Measurements from ENCODE around the gene CASP1. TPM values are rescaled to one million over a fixed set of nuclear protein-coding genes. Genes with fewer than 3 reads are reported as not detected.
"Not testable (repeated sequence)": the region's sequence is repeated elsewhere in the genome, so short reads cannot be mapped to it uniquely, and the experiment has no call there.

Gene CASP1
- total RNA-seq (67.5 TPM), polyA plus RNA-seq (100 to 1,000 TPM; 104 to 208 (median 141) TPM)

DNA sequence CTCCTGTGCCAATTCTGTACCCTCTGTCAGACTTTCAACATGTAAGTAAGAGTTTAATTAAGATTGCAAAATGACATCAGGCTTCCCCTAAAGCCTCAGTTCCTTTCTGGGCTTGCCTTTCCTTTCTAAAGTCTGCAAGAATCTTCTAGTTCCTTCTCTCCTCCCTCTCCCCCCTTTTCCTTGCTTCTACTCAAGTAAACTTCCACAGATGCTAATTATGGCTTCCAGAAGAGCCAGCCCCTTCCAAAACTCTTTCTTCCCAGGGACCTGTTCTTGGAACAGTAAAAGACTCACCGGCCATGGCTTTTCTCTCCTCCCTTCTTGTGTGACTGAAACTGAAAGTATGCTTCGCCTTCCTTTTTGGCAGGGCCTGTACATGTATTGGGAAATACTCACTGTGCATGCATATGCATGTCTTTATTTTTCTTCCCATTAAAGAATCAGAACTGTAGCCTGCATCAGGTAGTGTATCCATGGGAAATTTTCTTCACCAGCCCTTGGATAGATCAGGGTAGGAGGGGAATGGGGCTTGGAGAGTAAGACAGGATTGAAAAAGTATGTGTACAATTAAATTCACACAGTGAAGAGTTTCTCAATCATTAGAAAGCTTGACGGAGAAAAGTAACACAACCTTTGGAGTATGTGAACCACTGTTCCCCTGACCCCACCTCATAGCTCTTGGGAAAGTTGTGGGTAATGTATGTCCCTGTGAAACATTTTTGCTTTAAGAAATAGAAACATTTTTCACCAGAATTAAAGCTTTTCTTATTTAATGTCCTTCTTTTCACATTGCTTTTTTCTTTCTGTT, at the start of gene CASP1:
CASP1 (minus strand) TSS at position 332 of the 808 bp plus-strand sequence; CDS start at position 301, 31 bp downstream.
- peak within 1 kb of the TSS; percentile 96 for H3K4me3 ChIP-seq (ENCODE audit: low read depth, low read length)
- peaks cover 28 to 59% (median 49%) of the 10 kb centered on the region in 4 donors for H3K4me1 Mint-ChIP-seq
- H3K27ac Mint-ChIP-seq: peak within 1 kb of the TSS; percentile 92 to 100 (median 96)
- no peaks in the 10 kb centered on the region for H3K9me3 ChIP-seq (ENCODE audit: control insufficient read depth in 2 of 2, low read length in 2 of 2)
- no peaks in the 10 kb centered on the region for H3K27me3 ChIP-seq (ENCODE audit: control insufficient read depth, insufficient read depth, low read length)
- peaks cover 41% of the 10 kb centered on the region for H3K36me3 Mint-ChIP-seq
- peak within 1 kb of the TSS; percentile 93 to 99 (median 94) for H3K4me3 Mint-ChIP-seq
- ATAC-seq (ENCODE audit: low read depth in 2 of 2) (peak; percentile 78 to 81), DNase-seq (peak in 2 of 3 donors; percentile 42 to 69)
- H3K9me3 Mint-ChIP-seq: peaks cover 0 to 2% (median 0%) of the 10 kb centered on the region in 7 donors
- peak within 1 kb of the TSS; percentile 64 for H3K27ac ChIP-seq (ENCODE audit: insufficient read depth, low read length, poor library complexity, severe bottlenecking)
- H3K4me1 ChIP-seq (ENCODE audit: control insufficient read depth, insufficient read depth, low read length, poor library complexity, severe bottlenecking): peaks cover 34% of the 10 kb centered on the region
- H3K27me3 Mint-ChIP-seq: no peaks in the 10 kb centered on the region
- peaks cover 31% of the 10 kb centered on the region for H3K36me3 ChIP-seq (ENCODE audit: control insufficient read depth, insufficient read depth, low read length)

DNA sequence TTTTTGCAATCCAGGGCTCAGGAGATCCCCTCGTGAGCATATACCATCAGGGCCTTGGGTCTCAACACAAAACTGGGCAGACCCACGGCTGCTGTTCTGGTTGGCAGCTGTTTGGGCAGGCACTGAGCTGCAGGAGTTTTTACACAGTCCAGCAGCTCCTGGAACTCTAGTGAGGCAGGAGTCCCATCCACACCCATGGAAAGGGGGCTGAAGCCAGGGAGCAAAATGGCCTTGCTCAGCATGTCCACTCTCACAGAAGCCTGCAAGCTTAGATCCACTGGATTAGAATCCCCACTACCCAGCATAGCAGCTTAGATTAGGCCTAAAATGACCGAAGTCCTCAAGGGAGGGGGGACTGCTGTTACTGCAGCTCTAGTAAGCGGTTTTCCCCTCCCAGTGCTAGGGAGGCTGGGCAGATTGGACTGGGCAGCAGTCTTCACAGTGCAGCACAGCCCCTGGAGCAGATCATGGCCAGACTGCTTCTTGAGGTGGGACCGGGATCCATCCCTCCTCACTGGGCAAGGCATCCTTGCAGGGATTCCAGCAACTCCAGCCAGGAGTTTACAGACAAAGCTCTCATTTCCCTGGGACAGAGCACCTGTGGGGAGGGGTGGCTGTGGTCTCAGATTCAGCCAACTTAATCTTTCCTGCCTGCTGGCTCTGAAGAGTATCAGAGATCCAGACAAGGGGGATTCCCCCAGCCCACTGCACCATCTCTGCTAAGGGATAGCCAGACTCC, 46.6 kb upstream of the CASP1 start:
- H3K9me3 Mint-ChIP-seq: no peaks in the 10 kb centered on the region
- H3K4me1 Mint-ChIP-seq: peaks cover 10 to 29% (median 20%) of the 10 kb centered on the region in 4 donors
- no peak overlapping the region for H3K27ac ChIP-seq (ENCODE audit: insufficient read depth, low read length, poor library complexity, severe bottlenecking)
- no peaks in the 10 kb centered on the region for H3K36me3 ChIP-seq (ENCODE audit: control insufficient read depth, insufficient read depth, low read length)
- peaks cover 8% of the 10 kb centered on the region for H3K36me3 Mint-ChIP-seq
- no peak overlapping the region for H3K4me3 Mint-ChIP-seq
- H3K27me3 Mint-ChIP-seq: no peaks in the 10 kb centered on the region
- no peak for DNase-seq
- H3K4me1 ChIP-seq (ENCODE audit: control insufficient read depth, insufficient read depth, low read length, poor library complexity, severe bottlenecking): peaks cover 6% of the 10 kb centered on the region
- no peaks in the 10 kb centered on the region for H3K9me3 ChIP-seq (ENCODE audit: control insufficient read depth in 2 of 2, low read length in 2 of 2)
- H3K4me3 ChIP-seq (ENCODE audit: low read depth, low read length): no peak overlapping the region
- ATAC-seq (ENCODE audit: low read depth in 2 of 2): no peak
- no peak overlapping the region for H3K27ac Mint-ChIP-seq
- no peaks in the 10 kb centered on the region for H3K27me3 ChIP-seq (ENCODE audit: control insufficient read depth, insufficient read depth, low read length)

DNA sequence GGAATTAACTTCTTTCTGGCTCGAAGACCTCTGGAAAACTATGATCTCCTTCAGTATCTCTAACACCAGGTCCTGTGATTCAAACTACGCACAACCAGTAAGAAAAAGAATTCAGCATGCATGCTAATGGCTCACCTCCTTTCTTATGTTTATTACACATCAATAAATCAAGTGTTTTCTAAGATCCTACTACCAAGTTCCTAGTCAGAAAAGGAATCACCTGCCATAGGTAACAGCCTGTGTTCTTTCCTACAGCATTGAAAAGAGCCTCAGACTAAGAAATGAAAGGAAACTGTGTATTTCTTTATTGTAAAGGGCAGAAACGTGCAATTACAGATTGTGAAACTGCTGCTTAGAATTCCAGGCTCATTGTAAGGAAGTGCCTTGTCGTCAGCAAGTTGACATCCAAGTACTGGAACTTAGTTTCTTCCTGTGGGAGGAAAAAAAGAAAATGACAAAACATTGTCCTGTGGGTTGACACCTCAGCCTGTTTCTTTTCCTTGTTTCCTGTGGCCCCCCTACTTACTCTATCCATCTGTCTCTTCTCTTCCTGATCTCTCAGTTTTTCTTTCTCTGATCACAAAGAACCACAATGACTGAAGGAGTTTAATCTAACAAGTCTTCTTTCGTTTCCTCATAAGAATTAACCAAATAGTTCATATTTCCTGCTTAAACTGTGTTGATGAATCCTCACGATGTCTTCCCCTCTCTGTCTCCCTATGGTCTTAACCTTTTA, 45.4 kb upstream of the CASP1 start:
- not testable (repeated sequence) for H3K36me3 ChIP-seq (ENCODE audit: control insufficient read depth, insufficient read depth, low read length); H3K9me3 Mint-ChIP-seq; ATAC-seq (ENCODE audit: low read depth in 2 of 2); H3K27me3 ChIP-seq (ENCODE audit: control insufficient read depth, insufficient read depth, low read length); DNase-seq; H3K4me1 ChIP-seq (ENCODE audit: control insufficient read depth, insufficient read depth, low read length, poor library complexity, severe bottlenecking); H3K27me3 Mint-ChIP-seq; H3K27ac ChIP-seq (ENCODE audit: insufficient read depth, low read length, poor library complexity, severe bottlenecking); H3K9me3 ChIP-seq (ENCODE audit: control insufficient read depth in 2 of 2, low read length in 2 of 2); H3K36me3 Mint-ChIP-seq
- H3K4me3 ChIP-seq (ENCODE audit: low read depth, low read length): peak overlapping the region; percentile 21
- Mint-ChIP-seq H3K27ac (peak overlapping the region in 2 of 3 donors; percentile 8 to 10), H3K4me3 (peak overlapping the region in 2 of 4 donors; percentile 4 to 6), H3K4me1 (peaks cover 10 to 29% (median 20%) of the 10 kb centered on the region in 4 donors)

DNA sequence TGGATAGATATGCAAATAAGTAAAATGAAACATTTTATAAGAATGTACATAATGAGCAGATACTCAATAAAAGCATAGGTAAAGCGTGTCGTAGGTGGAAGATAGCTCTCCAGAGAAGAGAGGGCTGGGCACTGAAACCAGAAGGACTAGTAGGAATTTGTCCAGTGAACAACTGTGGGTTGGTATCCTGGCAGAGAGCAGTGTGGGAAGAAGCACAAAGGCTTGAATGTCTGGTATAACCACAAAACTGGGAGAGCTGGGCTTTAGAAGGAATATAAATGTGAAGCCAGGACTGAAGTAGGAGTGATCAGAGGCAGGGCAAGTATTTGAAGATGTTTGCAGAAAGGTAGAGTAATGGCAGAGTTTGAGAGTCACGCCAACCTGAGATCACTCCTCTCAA, 43.3 kb upstream of the CASP1 start:
- H3K27ac ChIP-seq (ENCODE audit: insufficient read depth, low read length, poor library complexity, severe bottlenecking): no peak overlapping the region
- H3K36me3 ChIP-seq (ENCODE audit: control insufficient read depth, insufficient read depth, low read length): no peaks in the 10 kb centered on the region
- no peaks in the 10 kb centered on the region for H3K27me3 ChIP-seq (ENCODE audit: control insufficient read depth, insufficient read depth, low read length)
- no peak for DNase-seq
- Mint-ChIP-seq H3K4me1 (peaks cover 10 to 29% (median 23%) of the 10 kb centered on the region in 4 donors), H3K27ac (no peak overlapping the region), H3K36me3 (peaks cover 4% of the 10 kb centered on the region), H3K27me3 (no peaks in the 10 kb centered on the region), H3K9me3 (no peaks in the 10 kb centered on the region), H3K4me3 (no peak overlapping the region)
- no peak overlapping the region for H3K4me3 ChIP-seq (ENCODE audit: low read depth, low read length)
- ATAC-seq (ENCODE audit: low read depth in 2 of 2): no peak
- no peaks in the 10 kb centered on the region for H3K9me3 ChIP-seq (ENCODE audit: control insufficient read depth in 2 of 2, low read length in 2 of 2)
- H3K4me1 ChIP-seq (ENCODE audit: control insufficient read depth, insufficient read depth, low read length, poor library complexity, severe bottlenecking): peaks cover 6% of the 10 kb centered on the region

DNA sequence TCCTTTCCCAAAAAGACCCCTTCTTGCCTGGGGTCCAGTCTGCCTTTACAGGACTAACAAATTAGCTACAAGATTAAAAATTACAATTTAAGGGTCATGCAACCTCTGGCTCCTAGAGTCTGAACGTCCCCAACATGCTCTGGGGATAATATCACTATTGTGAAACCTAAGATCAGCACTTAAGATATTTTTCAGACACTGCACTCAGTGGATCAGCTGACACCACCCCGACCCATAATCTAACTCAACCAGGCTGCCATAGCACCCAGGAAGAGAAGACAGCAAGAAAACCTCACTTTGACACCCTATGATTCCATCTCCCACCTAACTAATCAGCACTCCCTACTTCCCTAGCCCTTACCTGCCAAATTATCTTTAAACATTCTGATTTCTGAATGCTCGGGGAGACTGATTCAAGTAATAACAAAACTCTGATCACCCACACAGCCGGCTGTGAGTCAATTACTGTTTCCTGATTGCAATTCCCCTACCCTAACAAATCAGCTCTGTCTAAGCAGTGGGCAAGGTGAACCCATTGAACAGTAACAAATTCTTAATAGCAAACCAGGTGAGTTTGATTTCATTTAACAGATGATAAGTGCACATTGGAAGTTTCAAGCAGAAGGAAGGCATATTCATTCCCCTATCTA, 42.3 kb upstream of the CASP1 start:
- H3K27me3 ChIP-seq (ENCODE audit: control insufficient read depth, insufficient read depth, low read length); H3K36me3 ChIP-seq (ENCODE audit: control insufficient read depth, insufficient read depth, low read length); H3K4me3 ChIP-seq (ENCODE audit: low read depth, low read length); H3K4me1 ChIP-seq (ENCODE audit: control insufficient read depth, insufficient read depth, low read length, poor library complexity, severe bottlenecking); H3K9me3 ChIP-seq (ENCODE audit: control insufficient read depth in 2 of 2, low read length in 2 of 2); H3K36me3 Mint-ChIP-seq; H3K9me3 Mint-ChIP-seq; H3K27me3 Mint-ChIP-seq; H3K27ac ChIP-seq (ENCODE audit: insufficient read depth, low read length, poor library complexity, severe bottlenecking): not testable (repeated sequence)
- Mint-ChIP-seq H3K4me3 (peak overlapping the region in 2 of 4 donors; percentile 11 to 70), H3K27ac (peak overlapping the region in 1 of 3 donors; percentile 74), H3K4me1 (peaks cover 10 to 29% (median 27%) of the 10 kb centered on the region in 4 donors)
- peak in 1 of 3 donors; percentile 38 for DNase-seq
- ATAC-seq (ENCODE audit: low read depth in 2 of 2): peak; percentile 40 to 50

DNA sequence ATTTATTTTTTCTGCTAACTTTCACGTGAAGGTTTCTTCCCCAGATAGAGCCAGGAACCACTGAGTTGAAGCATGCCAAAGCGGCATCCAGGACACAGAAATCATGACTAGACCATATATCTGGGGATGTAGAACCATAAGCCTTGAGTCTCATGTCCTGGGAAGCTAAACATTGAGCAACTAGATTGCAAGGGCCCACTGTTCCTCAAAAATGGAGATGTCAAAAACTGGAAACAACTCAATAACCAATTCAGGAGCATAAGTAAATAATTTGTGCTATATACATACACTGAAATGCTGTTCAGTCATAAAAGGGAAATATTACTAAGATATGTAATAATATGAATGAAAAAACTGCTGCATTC, 39.2 kb upstream of the CASP1 start:
- Histone ChIP-seq H3K9me3 (ENCODE audit: control insufficient read depth in 2 of 2, low read length in 2 of 2) (no peaks in the 10 kb centered on the region), H3K4me1 (ENCODE audit: control insufficient read depth, insufficient read depth, low read length, poor library complexity, severe bottlenecking) (peaks cover 22% of the 10 kb centered on the region), H3K4me3 (ENCODE audit: low read depth, low read length) (no peak overlapping the region), H3K27me3 (ENCODE audit: control insufficient read depth, insufficient read depth, low read length) (no peaks in the 10 kb centered on the region), H3K27ac (ENCODE audit: insufficient read depth, low read length, poor library complexity, severe bottlenecking) (no peak overlapping the region), H3K36me3 (ENCODE audit: control insufficient read depth, insufficient read depth, low read length) (no peaks in the 10 kb centered on the region)
- H3K27ac Mint-ChIP-seq: no peak overlapping the region
- peaks cover 10 to 35% (median 25%) of the 10 kb centered on the region in 4 donors for H3K4me1 Mint-ChIP-seq
- peaks cover 0 to 1% (median 0%) of the 10 kb centered on the region in 7 donors for H3K9me3 Mint-ChIP-seq
- DNase-seq (no peak), ATAC-seq (ENCODE audit: low read depth in 2 of 2) (no peak)
- H3K36me3 Mint-ChIP-seq: peaks cover 1% of the 10 kb centered on the region
- H3K4me3 Mint-ChIP-seq: peak overlapping the region in 1 of 4 donors; percentile 21
- peaks cover 5% of the 10 kb centered on the region for H3K27me3 Mint-ChIP-seq

Measured in CD4-positive, CD25-positive, alpha-beta regulatory T cell (primary cell).